ENCODE results near the gene NUP35. TPM values are rescaled to one million over a fixed set of nuclear protein-coding genes. Genes with fewer than 3 reads are reported as not detected.

Gene NUP35
- total RNA-seq, 1 donor from 2014 or later, result 11.3 TPM

- H3K36me3 ChIP-seq (ENCODE audit: insufficient read depth, low read length), result no peaks in the 10 kb centered on the region
- H3K27ac Mint-ChIP-seq (ENCODE audit: unreplicated experiment), result no peak overlapping the region
- no peaks in the 10 kb centered on the region for H3K79me2 ChIP-seq (ENCODE audit: insufficient read depth, low read length)
- H3K9me3 Mint-ChIP-seq (ENCODE audit: unreplicated experiment), result no peaks in the 10 kb centered on the region
- no peaks in the 10 kb centered on the region for H3K27me3 Mint-ChIP-seq (ENCODE audit: low read depth, unreplicated experiment)
- H3K4me3 Mint-ChIP-seq (ENCODE audit: unreplicated experiment), result no peak overlapping the region
- H3K4me2 ChIP-seq (ENCODE audit: low read length), result no peak overlapping the region
- H3K9me3 ChIP-seq (ENCODE audit: insufficient read depth, low read depth, low read length), result no peaks in the 10 kb centered on the region
- H3K27me3 ChIP-seq (ENCODE audit: insufficient read depth, low read length), result no peaks in the 10 kb centered on the region
- H3K4me3 ChIP-seq (ENCODE audit: insufficient read depth, low read depth, low read length), result no peak overlapping the region
- no peaks in the 10 kb centered on the region for H3K36me3 Mint-ChIP-seq (ENCODE audit: low read depth, unreplicated experiment)
- H3K4me1 ChIP-seq (ENCODE audit: insufficient read depth, low read length), result peaks cover 6% of the 10 kb centered on the region
- H3K27ac ChIP-seq (ENCODE audit: low read depth, low read length), result no peak overlapping the region
- DNase-seq (ENCODE audit: low read depth) (no peak), FAIRE-seq (no peak)
- TF ChIP-seq CTCF (IDR thresholded peaks at IDR 0.05; ENCODE audit: insufficient read depth, low read depth, low read length) (no peak), EZH2 (IDR thresholded peaks at IDR 0.05; ENCODE audit: insufficient read depth, low read length) (no peak)
- no peak overlapping the region for H2AFZ ChIP-seq (ENCODE audit: low read depth, low read length)
- H3K4me1 Mint-ChIP-seq (ENCODE audit: low read depth, unreplicated experiment), result peaks cover 6% of the 10 kb centered on the region
- no peak overlapping the region for H3K9ac ChIP-seq (ENCODE audit: low read length)
- no peaks in the 10 kb centered on the region for H4K20me1 ChIP-seq (ENCODE audit: insufficient read depth, low read length)
Observed at GRCh38 chr2:183091318-183091953, 32.8 kb upstream of the NUP35 start.

DNA sequence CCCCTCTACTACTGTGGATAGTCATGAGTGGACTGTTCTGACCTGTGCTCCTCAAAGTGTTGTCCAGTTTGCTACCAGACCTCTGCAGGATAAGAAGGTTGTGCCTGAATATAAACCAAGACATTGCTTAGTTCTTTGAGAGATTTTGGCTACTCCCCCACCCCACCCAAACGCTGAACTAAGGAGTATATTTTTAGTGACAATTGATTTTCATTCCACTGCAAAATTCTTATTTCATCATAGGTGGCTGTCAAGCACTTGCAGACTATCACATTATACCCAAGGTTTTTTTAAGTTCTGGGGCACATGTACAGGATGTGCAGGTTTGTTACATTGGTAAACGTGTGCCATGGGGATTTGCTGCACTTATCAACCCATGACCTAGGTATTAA is 32.3 kb upstream of the NUP35 start:
- Mint-ChIP-seq H3K9me3 (ENCODE audit: unreplicated experiment) (no peaks in the 10 kb centered on the region), H3K4me3 (ENCODE audit: unreplicated experiment) (no peak overlapping the region), H3K27ac (ENCODE audit: unreplicated experiment) (no peak overlapping the region), H3K27me3 (ENCODE audit: low read depth, unreplicated experiment) (no peaks in the 10 kb centered on the region), H3K4me1 (ENCODE audit: low read depth, unreplicated experiment) (peaks cover 6% of the 10 kb centered on the region), H3K36me3 (ENCODE audit: low read depth, unreplicated experiment) (no peaks in the 10 kb centered on the region)
- H3K9ac ChIP-seq (ENCODE audit: low read length), result no peak overlapping the region
- no peak for FAIRE-seq
- no peaks in the 10 kb centered on the region for H3K9me3 ChIP-seq (ENCODE audit: insufficient read depth, low read depth, low read length)
- DNase-seq (ENCODE audit: low read depth), result no peak
- H4K20me1 ChIP-seq (ENCODE audit: insufficient read depth, low read length), result no peaks in the 10 kb centered on the region
- peaks cover 6% of the 10 kb centered on the region for H3K4me1 ChIP-seq (ENCODE audit: insufficient read depth, low read length)
- no peaks in the 10 kb centered on the region for H3K79me2 ChIP-seq (ENCODE audit: insufficient read depth, low read length)
- no peak overlapping the region for H2AFZ ChIP-seq (ENCODE audit: low read depth, low read length)
- H3K27me3 ChIP-seq (ENCODE audit: insufficient read depth, low read length), result no peaks in the 10 kb centered on the region
- no peak overlapping the region for H3K4me3 ChIP-seq (ENCODE audit: insufficient read depth, low read depth, low read length)
- TF ChIP-seq EZH2 (IDR thresholded peaks at IDR 0.05; ENCODE audit: insufficient read depth, low read length) (no peak), CTCF (IDR thresholded peaks at IDR 0.05; ENCODE audit: insufficient read depth, low read depth, low read length) (no peak)
- no peak overlapping the region for H3K4me2 ChIP-seq (ENCODE audit: low read length)
- no peaks in the 10 kb centered on the region for H3K36me3 ChIP-seq (ENCODE audit: insufficient read depth, low read length)
- H3K27ac ChIP-seq (ENCODE audit: low read depth, low read length), result no peak overlapping the region

DNA sequence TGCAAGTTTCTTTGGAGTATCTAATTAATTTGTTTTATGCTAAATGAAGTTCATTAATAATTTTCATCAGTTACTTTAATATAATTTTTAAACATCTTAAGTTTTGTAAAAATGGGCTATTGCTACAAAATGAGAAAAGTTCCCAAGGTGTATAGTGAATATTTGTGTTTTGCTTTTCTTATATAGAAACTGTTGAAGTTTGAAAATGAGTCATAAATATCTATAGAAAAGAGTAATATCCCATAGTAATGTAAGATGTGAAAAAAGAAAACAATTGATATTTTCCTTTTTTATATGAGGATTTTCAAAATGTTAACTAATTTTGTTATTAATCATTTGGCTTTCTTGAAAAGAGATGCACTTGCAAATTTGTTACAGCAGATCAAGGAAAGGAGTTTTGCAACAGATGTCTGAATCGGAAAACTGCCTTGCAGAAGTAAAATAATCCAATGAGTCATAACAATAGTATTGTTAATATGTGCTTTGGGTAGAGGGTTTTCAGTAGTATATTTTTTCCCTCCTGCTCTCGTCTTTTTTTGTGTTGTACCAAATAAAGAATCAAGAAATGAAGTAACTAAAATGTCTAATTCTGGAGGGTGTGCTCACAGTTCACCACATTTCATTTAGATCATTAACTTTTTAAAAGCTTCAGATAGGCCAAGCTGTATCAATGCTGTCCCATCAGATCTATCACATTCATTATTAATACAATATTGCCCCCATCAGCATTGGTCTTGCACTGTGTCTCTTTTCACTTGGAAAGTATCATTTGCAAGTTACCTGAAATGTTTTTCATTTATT is 30.2 kb upstream of the NUP35 start:
- Mint-ChIP-seq H3K4me1 (ENCODE audit: low read depth, unreplicated experiment) (peaks cover 6% of the 10 kb centered on the region), H3K9me3 (ENCODE audit: unreplicated experiment) (no peaks in the 10 kb centered on the region), H3K4me3 (ENCODE audit: unreplicated experiment) (no peak overlapping the region), H3K27ac (ENCODE audit: unreplicated experiment) (no peak overlapping the region), H3K27me3 (ENCODE audit: low read depth, unreplicated experiment) (no peaks in the 10 kb centered on the region), H3K36me3 (ENCODE audit: low read depth, unreplicated experiment) (no peaks in the 10 kb centered on the region)
- Histone ChIP-seq H2AFZ (ENCODE audit: low read depth, low read length) (no peak overlapping the region), H3K4me1 (ENCODE audit: insufficient read depth, low read length) (peaks cover 6% of the 10 kb centered on the region), H3K4me3 (ENCODE audit: insufficient read depth, low read depth, low read length) (no peak overlapping the region), H3K27me3 (ENCODE audit: insufficient read depth, low read length) (no peaks in the 10 kb centered on the region), H4K20me1 (ENCODE audit: insufficient read depth, low read length) (no peaks in the 10 kb centered on the region), H3K27ac (ENCODE audit: low read depth, low read length) (no peak overlapping the region), H3K4me2 (ENCODE audit: low read length) (peak overlapping the region; percentile 56), H3K9ac (ENCODE audit: low read length) (no peak overlapping the region), H3K79me2 (ENCODE audit: insufficient read depth, low read length) (no peaks in the 10 kb centered on the region), H3K36me3 (ENCODE audit: insufficient read depth, low read length) (no peaks in the 10 kb centered on the region), H3K9me3 (ENCODE audit: insufficient read depth, low read depth, low read length) (no peaks in the 10 kb centered on the region)
- DNase-seq (ENCODE audit: low read depth) (peak; percentile 45), FAIRE-seq (no peak)
- no peak for TF ChIP-seq EZH2 (IDR thresholded peaks at IDR 0.05; ENCODE audit: insufficient read depth, low read length)
- peak; percentile 13 for TF ChIP-seq CTCF (IDR thresholded peaks at IDR 0.05; ENCODE audit: insufficient read depth, low read depth, low read length)
